GM12873 (cell line): ENCODE results near the gene OTOF.

Experiments
- TF ChIP-seq, protein P1 (sequence below): IDR thresholded peaks from 2 replicates; pipeline ENCODE4 v1.5.1; 2012; ENCODE audit warnings: low read depth, mild to moderate bottlenecking, moderate library complexity, low read length, control low read depth; ENCODE audit not compliant: insufficient read depth; ENCODE audit errors: missing control alignments

Gene OTOF

DNA sequence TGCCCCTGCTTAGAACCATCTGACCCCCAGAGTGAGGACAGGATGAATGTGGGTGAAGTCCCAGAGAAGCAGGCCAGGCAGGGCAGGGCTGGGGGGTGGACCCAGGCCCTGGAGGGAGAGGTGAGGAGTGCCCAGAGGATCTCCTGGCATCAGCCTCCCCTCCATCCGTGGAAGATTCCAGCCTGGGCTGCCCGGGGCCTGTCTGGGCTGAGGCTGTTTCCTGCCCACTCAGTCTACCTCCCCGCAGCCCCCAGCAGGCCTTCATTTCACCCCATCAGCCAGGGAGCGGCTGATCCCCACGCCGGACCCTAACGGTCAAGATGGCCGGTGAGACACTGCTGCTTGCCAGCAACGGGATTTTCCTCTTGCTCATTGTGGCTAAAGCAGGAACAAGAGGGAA is 35.3 kb upstream of the OTOF start:
- TF ChIP-seq, protein P1, sequence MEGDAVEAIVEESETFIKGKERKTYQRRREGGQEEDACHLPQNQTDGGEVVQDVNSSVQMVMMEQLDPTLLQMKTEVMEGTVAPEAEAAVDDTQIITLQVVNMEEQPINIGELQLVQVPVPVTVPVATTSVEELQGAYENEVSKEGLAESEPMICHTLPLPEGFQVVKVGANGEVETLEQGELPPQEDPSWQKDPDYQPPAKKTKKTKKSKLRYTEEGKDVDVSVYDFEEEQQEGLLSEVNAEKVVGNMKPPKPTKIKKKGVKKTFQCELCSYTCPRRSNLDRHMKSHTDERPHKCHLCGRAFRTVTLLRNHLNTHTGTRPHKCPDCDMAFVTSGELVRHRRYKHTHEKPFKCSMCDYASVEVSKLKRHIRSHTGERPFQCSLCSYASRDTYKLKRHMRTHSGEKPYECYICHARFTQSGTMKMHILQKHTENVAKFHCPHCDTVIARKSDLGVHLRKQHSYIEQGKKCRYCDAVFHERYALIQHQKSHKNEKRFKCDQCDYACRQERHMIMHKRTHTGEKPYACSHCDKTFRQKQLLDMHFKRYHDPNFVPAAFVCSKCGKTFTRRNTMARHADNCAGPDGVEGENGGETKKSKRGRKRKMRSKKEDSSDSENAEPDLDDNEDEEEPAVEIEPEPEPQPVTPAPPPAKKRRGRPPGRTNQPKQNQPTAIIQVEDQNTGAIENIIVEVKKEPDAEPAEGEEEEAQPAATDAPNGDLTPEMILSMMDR, result no peak

DNA sequence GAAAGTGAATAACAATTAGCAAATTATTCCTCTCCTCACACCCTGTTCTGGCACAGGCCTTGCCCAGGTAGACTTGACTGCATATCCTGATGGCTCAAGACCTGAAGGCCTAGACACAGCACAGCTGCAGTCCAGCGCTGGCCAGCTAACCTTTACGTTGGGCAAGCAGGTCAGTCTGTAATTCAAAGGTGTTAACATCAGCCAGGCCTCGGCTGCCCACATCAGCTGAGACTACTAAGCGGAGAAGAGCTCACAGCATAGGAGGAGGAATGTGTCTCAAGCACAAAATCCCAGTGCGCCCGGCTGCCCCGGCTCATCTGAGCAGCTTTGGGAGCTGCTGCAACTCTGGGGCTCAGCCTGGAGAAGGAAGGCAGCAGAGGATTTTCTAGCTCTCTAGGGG is 33.5 kb upstream of the OTOF start:
- TF ChIP-seq, protein P1, result no peak

DNA sequence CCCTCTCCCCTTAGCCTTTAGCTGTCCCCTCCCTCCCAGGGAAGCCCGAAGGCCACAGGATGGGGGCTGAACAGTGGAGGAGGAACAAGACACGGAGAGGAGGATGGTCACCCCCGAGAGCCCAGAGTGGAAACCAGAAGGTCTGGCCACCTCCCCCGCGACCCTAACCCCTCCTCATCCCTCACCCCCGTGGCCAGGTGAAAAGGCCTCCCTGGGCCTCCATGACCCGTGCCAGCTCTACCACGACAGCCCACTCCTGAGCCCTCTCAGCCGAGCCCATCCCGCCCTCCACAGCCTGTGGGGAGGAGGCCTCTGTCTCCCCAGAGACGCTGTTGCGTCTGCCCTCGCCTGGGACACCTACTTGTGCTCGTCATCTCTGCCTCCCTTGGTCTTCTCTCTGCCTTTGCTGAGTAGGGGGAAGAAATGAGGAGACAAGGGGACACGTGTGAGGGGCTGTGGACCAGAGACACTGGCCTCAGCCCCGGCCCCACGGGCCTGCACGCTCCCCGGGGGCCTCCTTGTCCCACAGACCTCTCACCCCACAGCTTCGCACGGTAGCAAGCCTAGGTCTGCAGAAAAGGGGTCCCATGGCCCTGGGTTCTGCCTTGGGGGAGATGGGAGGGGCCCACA is 32.5 kb upstream of the OTOF start:
- TF ChIP-seq, protein P1, result no peak

DNA sequence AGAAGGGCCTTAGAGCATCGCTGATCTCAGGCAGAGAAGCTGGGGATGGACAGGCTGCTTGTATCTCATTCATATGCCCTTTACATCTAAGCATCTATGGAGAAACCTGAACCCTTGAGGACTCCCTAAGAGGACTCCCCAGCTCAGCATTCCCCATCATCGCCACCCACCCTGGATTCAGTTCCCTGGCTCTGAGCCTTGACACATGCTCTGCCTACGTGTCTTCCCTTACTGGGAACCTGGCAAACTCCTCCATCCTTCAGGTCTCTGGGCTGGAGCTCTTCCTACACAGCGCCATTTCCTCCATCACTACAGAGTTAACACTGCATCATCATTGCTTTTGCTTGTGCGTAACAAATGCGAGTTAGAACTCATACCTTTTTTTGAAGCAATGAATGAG is 31.2 kb upstream of the OTOF start:
- TF ChIP-seq, protein P1, result no peak

DNA sequence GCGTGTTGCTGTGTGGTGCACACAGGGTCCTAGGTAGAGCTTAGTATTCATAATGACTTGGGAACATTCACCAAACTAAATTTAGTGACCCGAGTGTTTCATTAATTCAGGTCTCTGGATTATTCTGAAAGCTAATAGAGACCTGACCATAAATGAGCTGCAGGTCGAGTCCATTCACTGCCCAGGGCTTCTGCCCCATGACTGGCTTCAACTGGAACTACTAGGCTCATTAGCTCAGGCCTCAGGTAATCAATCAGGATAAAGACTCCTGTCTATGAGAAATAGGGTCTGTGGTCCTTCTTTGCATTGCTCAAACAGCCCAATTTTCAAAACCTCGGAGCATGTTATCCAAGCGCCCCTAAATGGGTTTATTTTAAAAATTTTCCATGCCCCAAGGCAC is 30.0 kb upstream of the OTOF start:
- TF ChIP-seq, protein P1, result no peak

DNA sequence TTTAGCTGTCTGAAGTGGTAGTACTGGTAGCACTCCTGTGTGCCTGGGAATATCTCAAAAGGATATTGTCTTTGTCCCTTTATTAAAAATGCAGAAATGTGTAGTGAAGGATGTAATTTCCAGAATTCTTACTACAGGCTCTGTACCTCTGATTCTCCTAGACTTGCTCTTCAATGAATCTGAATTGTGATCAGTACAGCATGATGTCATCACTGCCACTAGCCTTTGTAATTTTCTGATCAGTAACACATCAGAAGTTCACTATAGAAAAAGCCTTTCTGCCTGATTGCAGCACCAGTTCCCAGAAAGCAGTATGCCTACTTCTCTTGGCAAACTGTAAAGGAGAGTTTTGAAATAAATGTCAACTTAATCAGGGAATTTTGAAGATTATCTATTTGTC is 29.2 kb upstream of the OTOF start:
- TF ChIP-seq, protein P1, result no peak

DNA sequence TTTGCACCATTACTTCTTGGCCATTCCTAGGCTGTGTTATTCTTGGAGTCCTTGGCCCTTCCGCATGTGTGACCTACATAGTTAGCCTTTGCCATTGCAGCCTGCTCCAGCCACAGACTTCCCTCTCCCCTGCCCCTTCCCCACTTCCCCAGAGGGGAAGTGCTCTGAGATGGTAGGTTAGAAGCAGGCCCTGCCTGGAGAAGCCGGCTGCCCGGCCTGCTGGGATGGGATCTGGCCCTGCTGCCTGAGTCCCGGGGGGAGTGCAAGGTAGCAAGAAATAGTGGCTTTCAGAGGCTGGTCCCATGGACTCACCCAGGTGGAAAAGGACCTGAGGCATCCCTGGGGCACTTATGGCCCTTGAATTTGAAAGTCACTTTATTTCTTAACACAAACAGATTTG is 28.4 kb upstream of the OTOF start:
- TF ChIP-seq, protein P1, result no peak

DNA sequence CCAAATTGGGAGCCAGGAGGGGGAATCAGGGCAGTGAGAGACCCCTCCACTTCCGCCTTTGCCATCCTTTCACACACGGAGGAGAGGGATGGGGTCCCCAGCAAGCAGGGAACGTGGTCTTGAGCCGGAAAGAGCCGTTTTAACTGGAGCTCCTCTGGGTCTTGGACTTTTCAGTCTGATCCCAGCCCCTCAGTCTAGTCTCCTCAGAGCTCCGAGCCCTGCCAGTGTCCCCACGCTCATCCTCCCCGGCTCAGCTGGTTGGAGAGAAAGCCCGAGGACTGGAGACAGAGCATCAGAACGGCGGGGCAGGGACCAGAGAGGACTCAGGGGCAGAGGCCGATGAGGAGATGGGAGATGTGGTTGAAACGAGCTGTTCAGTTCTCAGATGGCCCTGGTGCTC is 26.1 kb upstream of the OTOF start:
- TF ChIP-seq, protein P1, result no peak
